Measurements from ENCODE around the gene PRXL2A.
"Not testable (repeated sequence)": the region's sequence is repeated elsewhere in the genome, so short reads cannot be mapped to it uniquely, and the experiment has no call there.

The PRXL2A gene

GRCh38 chr10:80411267-80411668 lies 2.9 kb downstream of the PRXL2A start:
- no peak for DNase-seq (ENCODE audit: low read depth in 3 of 3)

- no peak for DNase-seq (ENCODE audit: low read depth in 3 of 3)
These were observed 3.4 kb downstream of the PRXL2A start for GRCh38 chr10:80411681-80412220.

DNA sequence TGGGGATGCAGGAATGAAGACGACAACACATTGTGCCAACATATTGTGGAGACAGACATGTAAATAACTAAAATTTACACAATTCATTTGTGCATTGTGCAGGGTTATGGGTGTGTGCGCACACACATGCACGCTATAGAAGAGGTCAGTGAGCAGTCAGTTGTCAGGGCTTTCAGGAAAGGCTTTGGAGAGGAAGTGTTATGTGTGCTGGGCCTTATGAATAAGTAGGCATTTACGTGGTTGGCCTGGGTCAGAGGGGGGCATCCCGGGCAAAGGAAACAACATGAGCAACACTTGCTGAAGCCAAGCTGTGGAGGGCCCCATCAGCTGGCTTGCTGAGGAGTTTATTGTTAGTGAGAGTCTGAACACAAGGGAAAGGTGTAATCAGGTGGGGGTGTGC lies 4.1 kb downstream of the PRXL2A start:
- DNase-seq (ENCODE audit: low read depth in 3 of 3) = no peak

DNA sequence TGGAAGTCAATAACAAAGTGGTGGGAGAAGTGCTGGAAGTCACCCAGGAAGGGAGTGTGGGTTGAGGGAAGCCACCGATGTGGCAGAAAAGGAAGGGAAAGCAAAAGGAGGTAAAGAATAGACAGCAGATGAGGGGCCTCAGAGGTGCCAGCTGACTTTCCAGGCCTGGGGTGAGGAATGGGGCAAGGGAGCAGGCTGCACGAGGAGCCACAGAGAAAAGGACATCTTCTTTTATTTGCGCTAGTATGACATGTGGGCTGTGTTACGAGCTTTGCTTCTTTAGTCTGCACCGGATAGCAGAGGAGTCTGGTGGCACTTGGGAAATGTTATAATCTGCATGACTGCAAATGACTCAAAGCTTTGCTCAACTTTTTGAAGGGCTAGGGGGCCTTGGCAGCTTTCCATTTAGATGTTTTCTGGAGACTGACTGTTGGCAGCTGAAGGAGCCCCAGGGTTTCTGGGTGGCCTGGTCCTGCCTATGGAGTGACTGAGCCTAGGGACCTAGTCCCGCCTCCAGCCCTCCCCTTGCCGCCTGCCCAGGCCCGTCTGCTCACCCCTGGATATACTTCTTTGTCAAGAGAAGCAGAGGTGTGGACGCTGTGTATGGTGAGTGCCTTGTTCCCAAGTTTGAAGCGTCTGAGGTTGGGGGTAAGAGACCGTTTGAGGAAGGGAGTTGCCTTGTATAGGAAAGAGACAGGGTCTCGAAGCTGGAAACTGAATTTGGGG lies 5.1 kb downstream of the PRXL2A start:
- DNase-seq (ENCODE audit: low read depth in 3 of 3) = no peak

GRCh38 chr10:80414142-80414895 lies 6.0 kb downstream of the PRXL2A start:
- DNase-seq (ENCODE audit: low read depth in 3 of 3) = no peak

DNA sequence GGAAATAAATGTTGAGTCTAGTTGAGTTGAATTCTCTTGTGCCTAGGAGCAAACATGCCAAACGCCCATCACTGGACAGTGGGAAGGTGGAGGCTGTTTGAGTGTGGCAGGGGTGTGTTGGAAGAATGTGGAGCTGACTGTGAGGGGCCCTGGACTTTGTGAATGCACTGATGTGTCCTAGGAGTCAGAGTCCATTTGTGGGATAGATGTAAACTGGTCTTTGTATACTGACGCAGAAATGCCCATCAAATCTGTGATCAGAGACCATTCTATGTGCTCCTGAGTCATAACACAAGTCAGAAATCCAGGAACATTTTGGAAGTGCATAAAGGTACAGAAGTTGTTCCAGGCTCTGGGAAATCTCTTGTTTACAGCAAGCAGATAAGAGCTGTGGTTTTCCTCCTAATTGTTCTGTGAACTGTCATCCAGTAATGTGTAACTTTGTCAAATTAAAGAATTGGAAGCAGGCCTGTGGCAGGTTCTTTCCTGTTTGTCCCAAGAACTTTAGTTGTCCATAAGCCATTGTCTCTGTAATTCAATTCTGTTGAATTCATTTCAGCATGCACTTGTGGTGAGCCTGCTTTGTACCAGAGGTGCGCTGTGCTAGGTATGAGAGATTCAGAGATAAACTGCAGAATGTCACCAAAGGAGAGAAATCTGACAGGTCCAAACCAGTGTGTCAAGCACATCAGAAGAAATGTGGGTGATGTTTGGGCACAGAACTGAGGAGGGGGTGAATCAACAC lies 7.6 kb downstream of the PRXL2A start:
- no peak for DNase-seq (ENCODE audit: low read depth in 3 of 3)

- no peak for DNase-seq (ENCODE audit: low read depth in 3 of 3)
These were observed 8.2 kb downstream of the PRXL2A start for GRCh38 chr10:80416479-80417098.

- DNase-seq (ENCODE audit: low read depth in 3 of 3) = not testable (repeated sequence)
These were observed 8.9 kb downstream of the PRXL2A start for GRCh38 chr10:80417256-80417655.

- no peak for DNase-seq (ENCODE audit: low read depth in 3 of 3)
These were observed 12.8 kb downstream of the PRXL2A start for GRCh38 chr10:80421050-80421706.

- no peak for DNase-seq (ENCODE audit: low read depth in 3 of 3)
These were observed 13.6 kb downstream of the PRXL2A start for GRCh38 chr10:80421707-80422536.

DNA sequence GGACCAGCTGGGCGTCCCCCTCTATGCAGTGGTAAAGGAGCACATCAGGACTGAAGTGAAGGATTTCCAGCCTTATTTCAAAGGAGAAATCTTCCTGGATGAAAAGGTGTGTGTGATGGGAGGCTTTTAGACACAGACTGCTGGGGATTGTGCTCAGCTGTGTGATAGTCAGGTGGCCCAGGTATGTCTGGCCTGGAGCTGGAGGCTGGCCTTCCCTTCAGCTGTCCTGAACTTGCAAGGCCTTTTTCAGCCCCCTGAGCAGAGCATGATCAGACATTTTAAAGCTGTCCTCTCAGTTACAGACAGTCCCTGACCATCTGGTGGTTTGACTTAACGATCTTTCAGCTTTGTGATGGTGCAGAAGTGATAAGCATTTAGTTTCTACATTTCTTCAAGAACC lies 17.6 kb downstream of the PRXL2A start:
- DNase-seq (ENCODE audit: low read depth in 3 of 3) = no peak

DNA sequence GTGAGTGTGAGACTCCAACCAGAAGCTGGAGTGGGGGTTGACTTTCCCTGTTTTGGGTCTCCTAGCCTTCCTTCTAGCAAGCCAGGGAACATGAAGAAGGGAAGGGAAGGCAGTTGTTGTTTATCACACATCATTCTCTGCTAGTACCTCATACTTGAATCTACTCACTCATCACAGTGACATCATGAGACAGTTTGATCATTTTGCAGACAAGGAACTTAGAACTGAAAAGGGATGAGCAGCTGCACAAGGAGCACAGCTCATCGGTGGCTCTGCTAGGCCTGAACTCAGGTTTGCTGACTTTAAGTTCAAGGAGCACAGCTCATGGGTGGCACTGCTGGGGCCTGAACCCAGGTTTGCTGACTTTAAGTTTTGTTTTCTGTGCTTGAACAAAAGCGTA lies 19.2 kb downstream of the PRXL2A start:
- no peak for DNase-seq (ENCODE audit: low read depth in 3 of 3)

DNA sequence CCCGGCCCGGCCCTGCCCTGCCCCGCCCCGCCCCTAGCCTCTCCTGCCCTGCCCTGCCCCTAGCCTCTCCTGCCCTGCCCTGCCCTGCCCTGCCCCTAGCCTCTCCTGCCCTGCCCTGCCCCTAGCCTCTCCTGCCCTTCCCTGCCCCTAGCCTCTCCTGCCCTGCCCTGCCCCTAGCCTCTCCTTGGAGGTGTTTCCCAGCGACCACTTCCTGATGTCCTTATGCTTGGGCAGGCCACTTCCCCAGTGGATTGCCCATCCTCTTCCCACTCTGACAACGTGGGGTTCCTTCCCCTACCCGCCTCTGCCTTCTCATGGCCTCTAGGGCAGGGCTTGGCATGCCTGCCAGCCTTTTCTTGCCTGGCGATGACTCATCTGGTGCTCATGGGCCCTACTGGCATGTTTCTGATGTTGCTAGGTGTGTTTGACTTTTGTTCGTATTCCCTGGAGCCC lies 21.2 kb downstream of the PRXL2A start:
- DNase-seq (ENCODE audit: low read depth in 3 of 3) = no peak

GRCh38 chr10:80433134-80433533 lies 24.8 kb downstream of the PRXL2A start:
- no peak for DNase-seq (ENCODE audit: low read depth in 3 of 3)

- DNase-seq (ENCODE audit: low read depth in 3 of 3) = no peak
These were observed 28.2 kb downstream of the PRXL2A start for GRCh38 chr10:80436446-80437098.

- no peak for DNase-seq (ENCODE audit: low read depth in 3 of 3)
These were observed 28.9 kb downstream of the PRXL2A start for GRCh38 chr10:80437227-80437626.

GRCh38 chr10:80441831-80442230 lies 33.5 kb downstream of the PRXL2A start:
- DNase-seq (ENCODE audit: low read depth in 3 of 3) = no peak

- no peak for DNase-seq (ENCODE audit: low read depth in 3 of 3)
These were observed 34.5 kb downstream of the PRXL2A start for GRCh38 chr10:80442879-80443278.

- no peak for DNase-seq (ENCODE audit: low read depth in 3 of 3)
These were observed 35.2 kb downstream of the PRXL2A start for GRCh38 chr10:80443531-80443974.

- DNase-seq (ENCODE audit: low read depth in 3 of 3) = no peak
These were observed 35.8 kb downstream of the PRXL2A start for GRCh38 chr10:80444124-80444523.

Measured in stimulated activated CD4-positive, alpha-beta T cell treated with anti-CD3 and anti-CD28 coated beads, TNF-alpha, amount 100 ng/mL, for 4 hours (primary cell).